ENCODE measurements around the gene DDX23. TPM values are rescaled to one million over a fixed set of nuclear protein-coding genes. Genes with fewer than 3 reads are reported as not detected.

The DDX23 gene
- total RNA-seq, 1 experiment from 2014 or later = 135 TPM

DNA sequence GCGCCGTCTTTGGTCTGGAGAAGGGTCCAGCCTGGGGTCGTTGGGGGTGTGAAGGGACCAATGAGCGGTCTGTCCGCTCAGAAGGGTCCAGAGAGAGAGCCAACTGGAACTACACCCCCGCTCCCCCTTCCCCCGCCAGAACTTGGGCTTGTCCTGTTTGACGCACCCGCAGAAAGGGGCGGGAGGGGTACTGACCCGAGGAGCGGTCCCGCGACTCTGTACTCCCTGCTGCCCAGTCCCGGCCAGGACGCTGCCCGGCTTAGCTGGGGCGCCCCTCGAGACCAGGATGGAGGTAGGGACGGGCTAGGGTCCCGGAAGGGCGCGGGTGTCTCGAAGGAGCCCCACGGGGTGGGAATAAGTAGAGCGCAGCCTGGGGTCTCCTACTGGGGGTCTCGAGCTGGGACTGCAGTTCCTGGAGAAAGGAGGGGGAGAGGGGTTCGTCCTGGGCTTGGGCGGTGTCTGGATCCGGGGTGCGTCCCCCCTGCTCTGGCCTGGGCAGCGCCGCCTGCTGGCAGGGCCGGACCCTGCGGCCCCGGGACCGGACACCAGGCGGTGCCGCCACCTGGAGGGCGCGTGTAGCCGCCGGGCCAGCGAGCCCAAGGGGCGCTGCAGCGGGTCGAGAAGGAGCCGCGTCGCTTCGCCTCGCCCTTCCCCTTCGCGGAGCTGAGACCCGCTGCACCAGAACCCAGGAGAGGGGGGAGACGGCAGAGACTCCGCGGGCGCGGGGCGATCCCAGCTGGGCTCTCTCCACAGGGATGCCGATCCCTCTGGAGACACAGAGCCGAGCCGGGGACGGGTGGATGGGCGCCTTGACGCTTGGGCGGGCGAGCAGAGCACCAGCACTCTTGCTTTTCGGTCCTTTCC, 37.5 kb downstream of the DDX23 start:
- Histone ChIP-seq H3K36me3 (ENCODE audit: insufficient read depth, low read length, poor library complexity, severe bottlenecking) (no peaks in the 10 kb centered on the region), H3K4me1 (ENCODE audit: insufficient read depth, low read length, poor library complexity, severe bottlenecking) (peaks cover 23% of the 10 kb centered on the region), H3K27ac (ENCODE audit: low read depth, low read length, poor library complexity, severe bottlenecking) (peak overlapping the region; percentile 54), H3K9me3 (ENCODE audit: low read depth, low read length, poor library complexity, severe bottlenecking) (no peaks in the 10 kb centered on the region), H3K27me3 (replicated peaks; ENCODE audit: insufficient read depth, low read depth, low read length, poor library complexity) (no peaks in the 10 kb centered on the region), H3K4me3 (ENCODE audit: low read depth, low read length, poor library complexity, severe bottlenecking) (peak overlapping the region; percentile 68)
- CTCF ChIA-PET = interaction anchor here (0.9 to 1.7 kb wide), 3 partner anchors 25 to 61 kb away, joined by 4 to 20 read pairs (median 8); no protein-coding TSS in a partner anchor
- intact Hi-C loops (cut with micrococcal nuclease; ENCODE audit: unreplicated experiment) = no loop called here
- no peak for TF ChIP-seq EZH2 (IDR thresholded peaks at IDR 0.05; ENCODE audit: borderline replicate concordance, low read depth, low read length, poor library complexity, severe bottlenecking)
- TF ChIP-seq, protein P1, sequence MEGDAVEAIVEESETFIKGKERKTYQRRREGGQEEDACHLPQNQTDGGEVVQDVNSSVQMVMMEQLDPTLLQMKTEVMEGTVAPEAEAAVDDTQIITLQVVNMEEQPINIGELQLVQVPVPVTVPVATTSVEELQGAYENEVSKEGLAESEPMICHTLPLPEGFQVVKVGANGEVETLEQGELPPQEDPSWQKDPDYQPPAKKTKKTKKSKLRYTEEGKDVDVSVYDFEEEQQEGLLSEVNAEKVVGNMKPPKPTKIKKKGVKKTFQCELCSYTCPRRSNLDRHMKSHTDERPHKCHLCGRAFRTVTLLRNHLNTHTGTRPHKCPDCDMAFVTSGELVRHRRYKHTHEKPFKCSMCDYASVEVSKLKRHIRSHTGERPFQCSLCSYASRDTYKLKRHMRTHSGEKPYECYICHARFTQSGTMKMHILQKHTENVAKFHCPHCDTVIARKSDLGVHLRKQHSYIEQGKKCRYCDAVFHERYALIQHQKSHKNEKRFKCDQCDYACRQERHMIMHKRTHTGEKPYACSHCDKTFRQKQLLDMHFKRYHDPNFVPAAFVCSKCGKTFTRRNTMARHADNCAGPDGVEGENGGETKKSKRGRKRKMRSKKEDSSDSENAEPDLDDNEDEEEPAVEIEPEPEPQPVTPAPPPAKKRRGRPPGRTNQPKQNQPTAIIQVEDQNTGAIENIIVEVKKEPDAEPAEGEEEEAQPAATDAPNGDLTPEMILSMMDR (conservative IDR thresholded peaks at IDR 0.05; ENCODE audit: low read depth, low read length) = peak; percentile 84
- DNase-seq (ENCODE audit: low spot score) = peak; percentile 73
- no TSS peak for BruUV-seq (replicated peaks)
- POLR2A ChIA-PET (ENCODE audit: low non-redundant PET) = no interaction called here

DNA sequence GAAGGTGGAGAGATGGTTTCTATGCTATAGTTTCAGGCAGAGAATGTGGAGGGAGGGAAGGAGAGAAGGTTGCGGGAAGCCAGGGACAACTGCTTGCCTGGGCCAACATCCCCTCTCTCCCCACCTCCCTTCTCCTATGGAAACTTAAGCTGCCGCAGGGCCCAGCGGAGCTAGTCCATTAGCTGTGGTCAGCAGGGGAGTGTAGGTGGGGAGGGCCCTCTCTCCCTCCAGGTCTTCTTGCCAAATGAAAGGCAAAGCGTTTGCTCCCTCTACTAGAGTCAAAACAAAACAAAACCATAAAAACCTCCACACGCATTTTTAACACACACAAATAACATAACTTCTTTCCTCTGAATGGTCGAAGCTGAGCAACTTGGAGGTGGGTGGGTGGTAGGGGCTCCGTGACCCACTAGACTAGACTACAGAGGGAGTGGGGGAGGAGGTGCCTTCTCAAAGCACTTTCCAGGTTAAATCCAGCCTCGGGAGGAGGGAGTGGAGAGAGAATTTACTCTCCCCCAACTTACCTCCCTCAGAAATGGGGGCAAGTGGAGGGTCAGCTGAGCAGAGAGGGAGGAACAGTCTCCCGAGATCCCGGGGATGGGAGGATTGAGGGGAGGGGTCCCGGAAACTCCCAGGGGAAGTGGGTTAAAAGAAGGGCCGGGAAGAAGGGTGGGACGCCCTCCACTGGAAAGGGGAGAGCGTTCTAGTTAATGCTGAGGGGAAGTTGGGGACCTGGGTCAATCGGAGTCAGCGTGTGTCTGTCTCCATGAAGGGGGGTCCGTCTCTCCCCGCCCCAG, 38.3 kb downstream of the DDX23 start:
- intact Hi-C loops (cut with micrococcal nuclease; ENCODE audit: unreplicated experiment) = no loop called here
- TF ChIP-seq, protein P1 (conservative IDR thresholded peaks at IDR 0.05; ENCODE audit: low read depth, low read length) = no peak
- no peak for TF ChIP-seq EZH2 (IDR thresholded peaks at IDR 0.05; ENCODE audit: borderline replicate concordance, low read depth, low read length, poor library complexity, severe bottlenecking)
- ChIA-PET CTCF (no interaction called here), POLR2A (ENCODE audit: low non-redundant PET) (no interaction called here)
- no peaks in the 10 kb centered on the region for H3K27me3 ChIP-seq (replicated peaks; ENCODE audit: insufficient read depth, low read depth, low read length, poor library complexity)
- no peak for DNase-seq (ENCODE audit: low spot score)
- no peaks in the 10 kb centered on the region for H3K36me3 ChIP-seq (ENCODE audit: insufficient read depth, low read length, poor library complexity, severe bottlenecking)
- H3K4me1 ChIP-seq (ENCODE audit: insufficient read depth, low read length, poor library complexity, severe bottlenecking) = peaks cover 16% of the 10 kb centered on the region
- H3K4me3 ChIP-seq (ENCODE audit: low read depth, low read length, poor library complexity, severe bottlenecking) = peak overlapping the region; percentile 68
- BruUV-seq (replicated peaks) = no TSS peak
- H3K27ac ChIP-seq (ENCODE audit: low read depth, low read length, poor library complexity, severe bottlenecking) = no peak overlapping the region
- no peaks in the 10 kb centered on the region for H3K9me3 ChIP-seq (ENCODE audit: low read depth, low read length, poor library complexity, severe bottlenecking)

DNA sequence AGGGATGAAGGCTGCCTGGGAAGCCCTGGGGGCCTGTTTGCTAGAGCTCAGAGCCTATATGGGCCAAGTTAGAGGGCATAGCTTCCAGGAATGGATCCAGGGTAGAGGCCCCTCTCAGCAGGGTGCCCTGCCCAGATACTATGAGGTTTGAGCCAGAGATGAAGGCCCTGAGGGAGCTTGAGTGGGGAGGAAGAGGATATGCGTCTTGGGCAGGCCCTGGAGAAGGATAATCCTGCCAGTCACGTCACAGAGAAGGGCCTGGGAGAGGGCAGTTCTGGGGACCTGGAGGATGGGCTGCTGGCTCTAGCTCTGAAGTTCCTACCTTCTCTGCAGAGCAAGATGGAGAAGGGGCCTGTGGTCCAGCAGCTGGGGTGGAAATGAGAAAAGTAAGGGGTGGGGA, 39.6 kb downstream of the DDX23 start:
- TF ChIP-seq, protein P1 (conservative IDR thresholded peaks at IDR 0.05; ENCODE audit: low read depth, low read length) = no peak
- no peak for TF ChIP-seq EZH2 (IDR thresholded peaks at IDR 0.05; ENCODE audit: borderline replicate concordance, low read depth, low read length, poor library complexity, severe bottlenecking)
- no peak overlapping the region for H3K27ac ChIP-seq (ENCODE audit: low read depth, low read length, poor library complexity, severe bottlenecking)
- DNase-seq (ENCODE audit: low spot score) = no peak
- no peak overlapping the region for H3K4me3 ChIP-seq (ENCODE audit: low read depth, low read length, poor library complexity, severe bottlenecking)
- BruUV-seq (replicated peaks) = no TSS peak
- CTCF ChIA-PET = interaction anchor here (0.5 kb wide), 1 partner anchor 40 kb away, joined by 3 read pairs; the partner anchor contains the start of gene DDX23
- no peaks in the 10 kb centered on the region for H3K9me3 ChIP-seq (ENCODE audit: low read depth, low read length, poor library complexity, severe bottlenecking)
- POLR2A ChIA-PET (ENCODE audit: low non-redundant PET) = no interaction called here
- H3K4me1 ChIP-seq (ENCODE audit: insufficient read depth, low read length, poor library complexity, severe bottlenecking) = peaks cover 16% of the 10 kb centered on the region
- intact Hi-C loops (cut with micrococcal nuclease; ENCODE audit: unreplicated experiment) = no loop called here
- H3K36me3 ChIP-seq (ENCODE audit: insufficient read depth, low read length, poor library complexity, severe bottlenecking) = no peaks in the 10 kb centered on the region
- H3K27me3 ChIP-seq (replicated peaks; ENCODE audit: insufficient read depth, low read depth, low read length, poor library complexity) = no peaks in the 10 kb centered on the region
